Hypothalamus (tissue), 51 donors: ENCODE results near the gene ZC3H7A.
"Not testable (repeated sequence)": the region's sequence is repeated elsewhere in the genome, so short reads cannot be mapped to it uniquely, and the experiment has no call there.

Experiments
- DNase-seq, 51 donors: peaks; one replicate each; lab custom pipeline; 2025; lab: John Stamatoyannopoulos, UW

Gene ZC3H7A

GRCh38 chr16:11797166-11797956 is at the start of gene ZC3H7A:
Gene ZC3H7A, minus strand, starts transcription at chr16:11797258. Its CDS starts 14,904 bp downstream, at chr16:11782354.
- DNase-seq: peak; percentile 37 to 96 (median 92)

GRCh38 chr16:11844499-11844898 is 47.4 kb upstream of the ZC3H7A start:
- no peak for DNase-seq

- no peak for DNase-seq
These were observed 46.8 kb upstream of the ZC3H7A start for GRCh38 chr16:11843861-11844260.

GRCh38 chr16:11843206-11843605 is 46.1 kb upstream of the ZC3H7A start:
- no peak for DNase-seq

GRCh38 chr16:11841026-11841425 is 44.0 kb upstream of the ZC3H7A start:
- DNase-seq: no peak

- DNase-seq: no peak
These were observed 39.7 kb upstream of the ZC3H7A start for GRCh38 chr16:11836650-11837244.

DNA sequence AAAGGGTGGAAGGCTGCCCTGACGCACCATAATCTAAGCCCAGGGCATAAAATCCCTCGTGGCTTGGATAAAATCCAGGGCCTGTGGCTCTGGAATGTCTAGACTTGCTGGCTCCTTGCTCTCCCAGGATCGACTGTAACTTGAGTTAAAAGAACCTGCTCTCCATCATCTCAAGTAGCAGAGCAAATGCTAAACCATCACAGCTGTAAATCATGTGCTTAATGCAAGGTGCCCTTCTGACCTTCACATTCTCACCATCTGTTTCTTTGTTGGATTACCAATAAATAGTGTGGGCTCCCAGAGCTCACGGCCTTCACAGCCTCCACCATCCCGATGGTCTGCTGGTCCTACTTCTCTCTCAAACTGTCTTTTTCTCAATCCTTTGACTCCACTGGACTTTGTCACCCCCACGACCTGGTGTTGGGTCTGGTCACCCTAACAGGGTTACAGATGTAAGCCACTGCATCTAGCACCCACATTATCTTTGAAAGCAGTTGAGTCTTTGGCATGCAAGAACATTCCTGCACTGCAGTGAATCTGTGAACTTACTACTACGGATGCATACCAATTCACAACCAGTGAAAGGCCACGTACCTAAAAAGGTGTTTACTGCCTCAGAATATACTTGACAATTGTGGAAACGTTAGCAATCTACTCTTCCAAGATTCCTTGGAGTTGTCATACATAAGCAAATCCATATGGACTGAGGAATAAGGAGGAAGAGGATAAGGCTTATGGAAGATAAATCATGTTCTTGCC is 39.0 kb upstream of the ZC3H7A start:
- DNase-seq: no peak

DNA sequence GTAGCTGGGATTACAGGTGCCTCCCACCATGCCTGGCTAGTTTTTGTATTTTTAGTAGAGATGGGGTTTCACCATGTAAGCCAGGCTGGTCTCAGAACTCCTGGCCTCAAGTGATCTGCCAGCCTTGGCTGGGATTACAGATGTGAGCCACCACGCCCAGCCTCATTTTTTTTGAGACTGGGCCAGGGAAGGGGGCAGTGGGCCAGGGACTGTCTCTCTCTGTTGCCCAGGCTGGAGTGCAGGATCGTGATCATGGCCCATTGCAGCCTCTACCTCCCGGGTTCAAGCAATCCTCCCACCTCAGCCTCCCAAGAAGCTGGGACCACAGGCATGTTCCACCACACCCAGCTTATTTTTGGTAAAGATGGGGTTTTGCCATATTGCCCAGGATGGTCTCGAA is 38.3 kb upstream of the ZC3H7A start:
- DNase-seq: no peak

DNA sequence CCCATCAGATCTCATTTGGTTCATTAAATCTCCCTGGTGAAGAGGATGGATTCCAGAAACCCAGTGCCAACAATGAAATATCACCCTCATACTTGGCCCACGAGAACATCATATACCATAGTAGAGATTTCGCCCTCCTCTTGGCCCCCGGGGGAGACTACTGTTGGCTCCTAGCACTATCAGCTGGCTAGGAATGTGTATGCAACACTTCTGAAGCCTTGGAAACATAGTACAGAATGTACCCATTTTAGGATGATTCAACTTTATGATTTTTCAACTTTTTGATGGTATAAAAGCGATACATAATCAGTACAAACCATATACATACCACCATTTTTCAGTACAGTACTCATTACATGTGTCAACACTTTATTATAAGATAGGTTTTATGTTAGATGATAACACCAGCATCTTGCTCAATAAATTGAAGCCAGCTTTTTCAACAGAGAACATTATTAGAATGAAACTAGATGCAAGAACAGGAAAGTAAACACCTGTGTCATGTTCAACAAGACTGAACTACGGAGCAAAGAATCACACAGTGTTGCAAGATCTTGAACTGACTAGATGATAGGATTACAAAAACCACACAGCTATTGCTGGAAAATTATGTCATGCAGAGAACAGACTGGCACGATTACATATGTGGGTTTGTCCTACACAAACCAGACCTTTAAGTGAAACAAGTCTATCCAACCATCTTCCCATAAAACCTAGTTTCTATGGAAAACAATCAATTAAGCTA is 37.1 kb upstream of the ZC3H7A start:
- DNase-seq: no peak

- no peak for DNase-seq
These were observed 31.6 kb upstream of the ZC3H7A start for GRCh38 chr16:11828696-11829095.

- not testable (repeated sequence) for DNase-seq
These were observed 28.6 kb upstream of the ZC3H7A start for GRCh38 chr16:11825520-11826165.

- DNase-seq: no peak
These were observed 27.3 kb upstream of the ZC3H7A start for GRCh38 chr16:11824362-11824761.

GRCh38 chr16:11823645-11824044 is 26.6 kb upstream of the ZC3H7A start:
- DNase-seq: not testable (repeated sequence)

DNA sequence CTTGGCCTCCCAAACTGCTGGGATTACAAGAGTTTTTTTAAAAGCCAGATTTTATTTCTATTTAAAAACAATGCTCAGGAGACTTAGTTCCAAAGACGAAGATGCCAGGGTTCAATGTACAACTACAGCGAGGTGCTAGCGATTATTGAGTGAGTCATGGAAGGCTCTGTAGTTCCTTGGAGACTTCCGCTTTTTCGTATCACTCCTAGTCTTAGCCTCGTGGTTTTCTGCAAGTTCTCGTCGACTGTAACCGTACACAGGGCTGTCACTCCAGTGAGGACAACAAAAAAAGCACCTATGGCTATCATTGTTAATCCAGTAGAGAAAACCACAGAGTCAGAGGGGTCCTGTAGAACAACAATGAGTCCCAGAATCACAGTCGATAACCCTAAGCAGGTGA is 22.7 kb upstream of the ZC3H7A start:
- DNase-seq: no peak

GRCh38 chr16:11818970-11819369 is 21.9 kb upstream of the ZC3H7A start:
- not testable (repeated sequence) for DNase-seq

DNA sequence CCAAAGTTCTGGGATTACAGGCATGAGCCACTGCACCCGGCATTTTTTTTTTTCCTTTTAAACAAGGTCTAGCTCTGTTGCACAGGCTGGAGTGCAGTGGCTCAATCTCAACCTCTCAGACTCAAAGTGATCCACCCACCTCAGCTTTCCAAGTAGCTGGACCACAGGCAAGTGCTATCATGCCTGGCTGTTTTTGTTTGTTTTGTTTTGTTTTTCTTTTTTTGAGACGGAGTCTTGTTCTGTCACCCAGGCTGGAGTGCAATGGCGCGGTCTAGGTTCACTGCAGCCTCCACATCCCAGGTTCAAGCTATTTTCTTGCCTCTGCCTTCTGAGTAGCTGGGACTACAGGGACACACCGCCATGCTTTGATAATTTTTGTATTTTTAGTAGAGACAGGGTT is 19.1 kb upstream of the ZC3H7A start:
- DNase-seq: no peak

- DNase-seq: not testable (repeated sequence)
These were observed 17.7 kb upstream of the ZC3H7A start for GRCh38 chr16:11814800-11815199.

DNA sequence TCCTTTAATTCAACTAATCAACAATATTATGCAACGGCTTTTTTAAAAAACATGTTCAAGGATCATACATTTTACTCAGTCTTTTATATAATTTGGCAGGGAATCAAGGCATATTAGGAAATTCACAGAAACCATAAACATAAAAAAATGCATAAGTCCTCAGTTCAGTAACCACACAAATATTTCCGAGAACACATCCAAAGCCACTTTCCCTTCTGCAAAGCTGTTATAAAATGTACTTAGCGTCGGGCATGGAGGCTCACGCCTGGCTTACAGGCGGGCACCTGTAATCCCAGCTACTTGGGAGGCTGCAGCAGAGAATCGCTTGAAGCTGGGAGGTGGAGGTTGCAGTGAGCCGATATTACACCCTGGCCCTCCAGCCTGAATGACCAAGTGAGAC is 9.7 kb upstream of the ZC3H7A start:
- DNase-seq: no peak

GRCh38 chr16:11805556-11805955 is 8.5 kb upstream of the ZC3H7A start:
- no peak for DNase-seq

- DNase-seq: no peak
These were observed 4.5 kb upstream of the ZC3H7A start for GRCh38 chr16:11801481-11802021.
